ENCODE data around the gene DGKI. TPM values are rescaled to one million over a fixed set of nuclear protein-coding genes. Genes with fewer than 3 reads are reported as not detected.

Gene DGKI
- total RNA-seq, 1 experiment from 2014 or later, result not detected

GRCh38 chr7:137885678-137886077, 38.9 kb upstream of the DGKI start:
- ATAC-seq (no peak), DNase-seq (ENCODE audit: low read depth, low spot score) (no peak)
- Histone ChIP-seq H3K4me3 (ENCODE audit: low read depth in 2 of 2, low read length in 2 of 2) (no peak overlapping the region), H3K9me3 (ENCODE audit: control insufficient read depth, insufficient read depth, low read depth, low read length) (no peaks in the 10 kb centered on the region), H3K27ac (ENCODE audit: low read length) (no peak overlapping the region), H3K4me1 (ENCODE audit: control insufficient read depth, insufficient read depth, low read length) (no peaks in the 10 kb centered on the region), H3K36me3 (ENCODE audit: control insufficient read depth, insufficient read depth, low read length) (no peaks in the 10 kb centered on the region), H3K27me3 (ENCODE audit: control insufficient read depth, insufficient read depth, low read length) (no peaks in the 10 kb centered on the region)
- ChIA-PET CTCF (no interaction called here), POLR2A (no interaction called here)
- BruUV-seq (replicated peaks), result no TSS peak
- no peak for TF ChIP-seq POLR2AphosphoS5 (IDR thresholded peaks at IDR 0.05; ENCODE audit: low read depth, low read length)
- TF ChIP-seq SIN3A (IDR thresholded peaks at IDR 0.05; ENCODE audit: borderline replicate concordance, insufficient read depth, low read depth, low read length), result no peak
- TF ChIP-seq REST (IDR thresholded peaks at IDR 0.05; ENCODE audit: insufficient read depth in 1 of 2, low read depth in 2 of 2, low read length in 1 of 2), result no peak
- TF ChIP-seq TCF7L2 (IDR thresholded peaks at IDR 0.05; ENCODE audit: low read depth, low read length), result no peak
- no peak for TF ChIP-seq CTCF (IDR thresholded peaks at IDR 0.05)
- in situ Hi-C loops (cut with HindIII; ENCODE audit: low pct_unique_long_range_greater_than_20kb, low sequenced_read_pairs) (no loop called here), intact Hi-C loops (cut with micrococcal nuclease; ENCODE audit: unreplicated experiment) (no loop called here)

- Histone ChIP-seq H3K27me3 (ENCODE audit: control insufficient read depth, insufficient read depth, low read length) (no peaks in the 10 kb centered on the region), H3K27ac (ENCODE audit: low read length) (no peak overlapping the region), H3K9me3 (ENCODE audit: control insufficient read depth, insufficient read depth, low read depth, low read length) (no peaks in the 10 kb centered on the region), H3K4me3 (ENCODE audit: low read depth in 2 of 2, low read length in 2 of 2) (no peak overlapping the region), H3K4me1 (ENCODE audit: control insufficient read depth, insufficient read depth, low read length) (no peaks in the 10 kb centered on the region), H3K36me3 (ENCODE audit: control insufficient read depth, insufficient read depth, low read length) (no peaks in the 10 kb centered on the region)
- DNase-seq (ENCODE audit: low read depth, low spot score) (no peak), ATAC-seq (no peak)
- ChIA-PET CTCF (no interaction called here), POLR2A (no interaction called here)
- TF ChIP-seq SIN3A (IDR thresholded peaks at IDR 0.05; ENCODE audit: borderline replicate concordance, insufficient read depth, low read depth, low read length) (no peak), POLR2AphosphoS5 (IDR thresholded peaks at IDR 0.05; ENCODE audit: low read depth, low read length) (no peak), TCF7L2 (IDR thresholded peaks at IDR 0.05; ENCODE audit: low read depth, low read length) (no peak), CTCF (IDR thresholded peaks at IDR 0.05) (no peak), REST (IDR thresholded peaks at IDR 0.05; ENCODE audit: insufficient read depth in 1 of 2, low read depth in 2 of 2, low read length in 1 of 2) (no peak)
- no TSS peak for BruUV-seq (replicated peaks)
- intact Hi-C loops (cut with micrococcal nuclease; ENCODE audit: unreplicated experiment) (no loop called here), in situ Hi-C loops (cut with HindIII; ENCODE audit: low pct_unique_long_range_greater_than_20kb, low sequenced_read_pairs) (no loop called here)
These were observed 36.0 kb upstream of the DGKI start for GRCh38 chr7:137882806-137883205.
